Sigmoid colon (tissue), 7 donors: ENCODE data around the gene PLPP6. TPM values are rescaled to one million over a fixed set of nuclear protein-coding genes. Genes with fewer than 3 reads are reported as not detected.
A peak's percentile ranks its signal among the peaks of the same experiment; 100 is the strongest.

Source experiments
- DNase-seq: peaks from one replicate; pipeline ENCODE4 v3.0.0-alpha.2; 2019
- H3K27ac ChIP-seq, 4 donors: fragments of 200-600 bp; sonication (generic); one replicate each; pipeline ENCODE4 v1.5.1; 2016 to 2019; ENCODE audit warnings: mild to moderate bottlenecking in 1 of 4
- H3K27me3 ChIP-seq, 3 donors: fragments of 200-600 bp; sonication (generic); one replicate each; pipeline ENCODE4 v1.5.1; 2019; ENCODE audit warnings: mild to moderate bottlenecking in 1 of 3
- H3K36me3 ChIP-seq, 4 donors: fragments of 200-600 bp; sonication (generic); one replicate each; pipeline ENCODE4 v1.5.1; 2016 to 2019
- H3K4me1 ChIP-seq, 4 donors: fragments of 200-600 bp; sonication (generic); one replicate each; pipeline ENCODE4 v1.5.1; 2017 to 2019
- H3K4me3 ChIP-seq, 4 donors: fragments of 200-600 bp; sonication (generic); one replicate each; pipeline ENCODE4 v1.5.1; 2017 to 2019; ENCODE audit warnings: mild to moderate bottlenecking in 2 of 4, moderate library complexity in 1 of 4
- H3K9me3 ChIP-seq, 4 donors: fragments of 200-600 bp in 3 of 4; sonication (generic) in 3 of 4; one replicate each; pipeline versions ENCODE4 v1.5.1 to v1.6.1; 2013 to 2019
- CTCF ChIP-seq, 4 experiments: fragments of 450-650 bp in 3 of 4; fragments of 200-600 bp in 1 of 4; IDR thresholded peaks; one replicate each; pipeline ENCODE4 v1.5.1; 2016 to 2019; ENCODE audit warnings: antibody characterized with exemption in 4 of 4, mild to moderate bottlenecking in 3 of 4, moderate library complexity in 2 of 4
- EP300 ChIP-seq, 4 donors: sonication (generic); formaldehyde crosslinking; IDR thresholded peaks; one replicate each; pipeline ENCODE4 v1.6.1; 2017; ENCODE audit warnings: antibody characterized with exemption in 4 of 4
- POLR2A ChIP-seq, 2 donors: fragments of 450-650 bp; IDR thresholded peaks; one replicate each; pipeline ENCODE4 v1.6.1; 2016; ENCODE audit warnings: antibody characterized with exemption in 2 of 2, mild to moderate bottlenecking in 2 of 2, moderate library complexity in 2 of 2
- POLR2AphosphoS5 ChIP-seq, 4 donors: sonication (generic); formaldehyde crosslinking; IDR thresholded peaks; one replicate each; pipeline ENCODE4 v1.6.1; 2017; ENCODE audit warnings: antibody characterized with exemption in 4 of 4
- WGBS, 2 donors: extraction: QIAGEN DNeasy Blood & Tissue Kit; methylation state at CpG; one replicate each; pipeline ENCODE4 v1.1.7; 2013; 5-methylcytosine and 5-hydroxymethylcytosine counted together
- intact Hi-C: fragments of 100-400 bp; cut with DNase I; formaldehyde crosslinking; loops from one replicate; pipeline ENCODE4 v1.15.1; 2023
- polyA plus RNA-seq, 3 donors: library from polyadenylated mRNA; stranded (reverse); fragments of 200-250 nt; gene quantifications; one replicate each; pipeline ENCODE4 v1.2.3, GENCODE V29; 2013
- total RNA-seq, 4 donors: library from RNA; depleted of rRNA; stranded (reverse); fragments of >200 nt; gene quantifications; one replicate each; pipeline ENCODE4 v1.1.0, GENCODE V29; 2016
- donor health status: healthy with polysubstance abuse.
- donor health status: Bipolar disorder and iron deficiency.
- donor health status: healthy.

PLPP6 gene
- total RNA-seq (1 to 10 TPM; 3.0 to 6.9 (median 3.7) TPM), polyA plus RNA-seq (10 to 100 TPM in 1 of 3 donors, 1 to 10 TPM in 2; 3.0 to 10.7 (median 3.7) TPM)

GRCh38 chr9:4662108-4662988 lies at the start of gene PLPP6:
Gene PLPP6 (plus strand): TSS chr9:4662294. CDS start chr9:4662376, 82 bp downstream.
- intact Hi-C loops = loop anchor here (1.0 to 10.0 kb wide), 3 partner anchors 17 to 1138 kb away; partner anchors contain the start of genes AK3, CDC37L1 and RFX3
- WGBS, 2 donors = 1 to 2% methylated on average over 70 of the region's 70 CpGs
- Histone ChIP-seq H3K4me3 (peak within 1 kb of the TSS; percentile 85 to 98 (median 92)), H3K4me1 (peaks cover 0 to 46% (median 18%) of the 10 kb centered on the region in 4 donors), H3K27ac (peak within 1 kb of the TSS; percentile 81 to 89 (median 88)), H3K9me3 (no peaks in the 10 kb centered on the region), H3K27me3 (no peaks in the 10 kb centered on the region), H3K36me3 (no peaks in the 10 kb centered on the region)
- peak; percentile 55 to 78 (median 58) for TF ChIP-seq CTCF (IDR thresholded peaks at IDR 0.05)
- no peak for TF ChIP-seq EP300 (IDR thresholded peaks at IDR 0.05)
- peak; percentile 54 to 81 (median 78) for TF ChIP-seq POLR2AphosphoS5 (IDR thresholded peaks at IDR 0.05)
- no peak for TF ChIP-seq POLR2A (IDR thresholded peaks at IDR 0.05)
- DNase-seq = peak; percentile 93

GRCh38 chr9:4614627-4615026 lies 47.5 kb upstream of the PLPP6 start:
- no peak for DNase-seq
- intact Hi-C loops = no loop called here
- Histone ChIP-seq H3K4me1 (no peaks in the 10 kb centered on the region), H3K27ac (no peak overlapping the region), H3K27me3 (no peaks in the 10 kb centered on the region), H3K9me3 (no peaks in the 10 kb centered on the region), H3K4me3 (no peak overlapping the region), H3K36me3 (no peaks in the 10 kb centered on the region)
- 90 to 95% methylated on average over 1 of the region's 1 CpG for WGBS, 2 donors
- TF ChIP-seq EP300 (IDR thresholded peaks at IDR 0.05) = no peak
- TF ChIP-seq POLR2A (IDR thresholded peaks at IDR 0.05) = no peak
- TF ChIP-seq POLR2AphosphoS5 (IDR thresholded peaks at IDR 0.05) = no peak
- TF ChIP-seq CTCF (IDR thresholded peaks at IDR 0.05) = no peak

GRCh38 chr9:4615251-4615650 lies 46.8 kb upstream of the PLPP6 start:
- DNase-seq = no peak
- no peaks in the 10 kb centered on the region for H3K36me3 ChIP-seq
- H3K9me3 ChIP-seq = no peaks in the 10 kb centered on the region
- no peak overlapping the region for H3K4me3 ChIP-seq
- intact Hi-C loops = no loop called here
- no peak overlapping the region for H3K27ac ChIP-seq
- 66 to 67% methylated on average over 4 of the region's 4 CpGs for WGBS, 2 donors
- H3K27me3 ChIP-seq = no peaks in the 10 kb centered on the region
- H3K4me1 ChIP-seq = no peaks in the 10 kb centered on the region
- TF ChIP-seq CTCF (IDR thresholded peaks at IDR 0.05) (no peak), EP300 (IDR thresholded peaks at IDR 0.05) (no peak), POLR2AphosphoS5 (IDR thresholded peaks at IDR 0.05) (no peak)

GRCh38 chr9:4615778-4616177 lies 46.3 kb upstream of the PLPP6 start:
- 85 to 87% methylated on average over 5 of the region's 5 CpGs for WGBS, 2 donors
- Histone ChIP-seq H3K27me3 (no peaks in the 10 kb centered on the region), H3K4me3 (no peak overlapping the region), H3K4me1 (no peaks in the 10 kb centered on the region), H3K36me3 (no peaks in the 10 kb centered on the region), H3K9me3 (no peaks in the 10 kb centered on the region), H3K27ac (no peak overlapping the region)
- DNase-seq = no peak
- TF ChIP-seq EP300 (IDR thresholded peaks at IDR 0.05) (no peak), POLR2A (IDR thresholded peaks at IDR 0.05) (no peak), CTCF (IDR thresholded peaks at IDR 0.05) (no peak), POLR2AphosphoS5 (IDR thresholded peaks at IDR 0.05) (no peak)
- intact Hi-C loops = no loop called here
